ENCODE results near the gene DGCR2.
"Not testable (repeated sequence)": the region's sequence is repeated elsewhere in the genome, so short reads cannot be mapped to it uniquely, and the experiment has no call there.

DGCR2 gene

GRCh38 chr22:19024956-19025489, 97.2 kb downstream of the DGCR2 start:
- not testable (repeated sequence) for DNase-seq

- not testable (repeated sequence) for DNase-seq
Observed at GRCh38 chr22:19023931-19024330, 98.3 kb downstream of the DGCR2 start.

- DNase-seq: no peak
Observed at GRCh38 chr22:19022755-19023154, 99.5 kb downstream of the DGCR2 start.

GRCh38 chr22:19019679-19020032, 102.6 kb downstream of the DGCR2 start:
- no peak for DNase-seq

GRCh38 chr22:19019029-19019678, 103.1 kb downstream of the DGCR2 start:
- DNase-seq: no peak

- DNase-seq: no peak
Observed at GRCh38 chr22:19018256-19018655, 104.0 kb downstream of the DGCR2 start.

GRCh38 chr22:19016081-19016766, 106.0 kb downstream of the DGCR2 start:
- DNase-seq: no peak

GRCh38 chr22:19014886-19015285, 107.3 kb downstream of the DGCR2 start:
- DNase-seq: no peak

GRCh38 chr22:19013881-19014598, 108.2 kb downstream of the DGCR2 start:
- not testable (repeated sequence) for DNase-seq

- DNase-seq: not testable (repeated sequence)
Observed at GRCh38 chr22:19013411-19013810, 108.8 kb downstream of the DGCR2 start.

GRCh38 chr22:19012308-19012986, 109.8 kb downstream of the DGCR2 start:
- no peak for DNase-seq

- not testable (repeated sequence) for DNase-seq
Observed at GRCh38 chr22:19011611-19012010, 110.6 kb downstream of the DGCR2 start.

GRCh38 chr22:19011075-19011474, 111.1 kb downstream of the DGCR2 start:
- no peak for DNase-seq

GRCh38 chr22:19005905-19006304, 116.3 kb downstream of the DGCR2 start:
- no peak for DNase-seq

- DNase-seq: no peak
Observed at GRCh38 chr22:19004471-19004870, 117.7 kb downstream of the DGCR2 start.

GRCh38 chr22:19003508-19003907, 118.7 kb downstream of the DGCR2 start:
- no peak for DNase-seq

- no peak for DNase-seq
Observed at GRCh38 chr22:19002684-19003038, 119.6 kb downstream of the DGCR2 start.

GRCh38 chr22:19001204-19001603, 121.0 kb downstream of the DGCR2 start:
- no peak for DNase-seq

GRCh38 chr22:19000106-19000505, 122.1 kb downstream of the DGCR2 start:
- not testable (repeated sequence) for DNase-seq

GRCh38 chr22:18999416-18999815, 122.8 kb downstream of the DGCR2 start:
- no peak for DNase-seq

- peak; percentile 3 for DNase-seq
Observed at GRCh38 chr22:18999008-18999407, 123.2 kb downstream of the DGCR2 start.

GRCh38 chr22:18997925-18998315, 124.3 kb downstream of the DGCR2 start:
- no peak for DNase-seq

- DNase-seq: no peak
Observed at GRCh38 chr22:18997306-18997924, 124.8 kb downstream of the DGCR2 start.
